ENCODE data around the gene DLAT.

GRCh38 chr11:111982019-111982464 lies 43.2 kb upstream of the DLAT start:
- no peak for TF ChIP-seq TAF1 (IDR thresholded peaks at IDR 0.05; ENCODE audit: borderline replicate concordance, insufficient read depth, low read length)
- TF ChIP-seq REST (IDR thresholded peaks at IDR 0.05; ENCODE audit: insufficient read depth in 1 of 2, low read depth in 2 of 2, low read length in 2 of 2): no peak
- no peak for TF ChIP-seq FOXP2 (optimal IDR thresholded peaks at IDR 0.05; ENCODE audit: borderline replicate concordance, extremely low read depth, extremely low read length, insufficient read depth)
- no peak for TF ChIP-seq POLR2AphosphoS5 (IDR thresholded peaks at IDR 0.05; ENCODE audit: low read depth, low read length)
- no peak for TF ChIP-seq SIN3A (IDR thresholded peaks at IDR 0.05; ENCODE audit: borderline replicate concordance, insufficient read depth, low read length)
